ENCODE data around the gene HNRNPH2. TPM values are rescaled to one million over a fixed set of nuclear protein-coding genes. Genes with fewer than 3 reads are reported as not detected.

Gene HNRNPH2
- total and polyA plus RNA-seq, 10 of the 15 experiments (the other 5 are each of a cell fraction or from before 2014, with no cell fraction given), result 34.5 to 102 (median 61.4) TPM

GRCh38 chrX:101369687-101370086 lies 38.3 kb upstream of the HNRNPH2 start (continued):
- no peak for TF ChIP-seq USF2 (IDR thresholded peaks at IDR 0.05; ENCODE audit: borderline replicate concordance, low read depth, low read length)
- no peak for TF ChIP-seq SKIL (IDR thresholded peaks at IDR 0.05; ENCODE audit: low read depth, poor library complexity, severe bottlenecking)

GRCh38 chrX:101370888-101371504 lies 37.0 kb upstream of the HNRNPH2 start:
- ChIA-PET SMC1A (ENCODE audit: uncharacterized antibody, unreplicated experiment) (no interaction called here), CTCF (no interaction called here), RAD21 (ENCODE audit: unreplicated experiment) (no interaction called here), POLR2A (no interaction called here)
- DNase-seq (ENCODE audit: low read depth, low spot score), result no peak
- TF ChIP-seq CHD1 (IDR thresholded peaks at IDR 0.05; ENCODE audit: low read depth, low read length) (no peak), SPI1 (IDR thresholded peaks at IDR 0.05; ENCODE audit: borderline replicate concordance, insufficient read depth, low read depth, low read length) (peak; percentile 36; the same call in 1 of the 2 replicates)
- H3K27ac ChIP-seq (ENCODE audit: control insufficient read depth, insufficient read depth), result no peak overlapping the region; the same call in 1 of the 2 replicates
- no peaks in the 10 kb centered on the region; a peak in 1 of 4 replicates for H3K36me3 ChIP-seq (ENCODE audit: control insufficient read depth in 2 of 2, insufficient read depth in 2 of 2, low read length in 1 of 2)
- no peaks in the 10 kb centered on the region for H3K79me2 ChIP-seq (ENCODE audit: control insufficient read depth, insufficient read depth, low read length)
- intact Hi-C loops (cut with micrococcal nuclease; ENCODE audit: unreplicated experiment), result no loop called here
- no peak overlapping the region for H2AFZ ChIP-seq (ENCODE audit: control insufficient read depth, low read depth, low read length)
- peak; percentile 31; the same call in 1 of the 3 replicates for ATAC-seq
- no peak overlapping the region; the same call in 1 of the 2 replicates for H3K4me3 ChIP-seq
- H3K27me3 ChIP-seq (replicated peaks in 1 of 2; ENCODE audit: control insufficient read depth in 2 of 2, insufficient read depth in 2 of 2, low read length in 1 of 2), result no peaks in the 10 kb centered on the region
- no peak overlapping the region; the same call in 1 of the 2 replicates for H3K4me2 ChIP-seq (ENCODE audit: control insufficient read depth, insufficient read depth)
- H3K4me1 ChIP-seq (ENCODE audit: control insufficient read depth, insufficient read depth, low read length), result 0 out of 2 replicates have a peak, but pooled peaks cover 2% of the 10 kb centered on the region
- H4K20me1 ChIP-seq (ENCODE audit: control insufficient read depth, insufficient read depth), result no peaks in the 10 kb centered on the region
- WGBS (ENCODE audit: insufficient coverage, insufficient replicate concordance, low lambda C conversion rate, missing lambda C conversion rate), result 14% methylated on average over 3 of the region's 3 CpGs
- no TSS peak for BruUV-seq (replicated peaks)
- FAIRE-seq, result no peak
- in situ Hi-C loops (cut with MboI), result no loop called here
- no peak overlapping the region for H3K9ac ChIP-seq (ENCODE audit: control insufficient read depth, insufficient read depth, low read length)
- no peaks in the 10 kb centered on the region for H3K9me3 ChIP-seq (replicated peaks; ENCODE audit: control insufficient read depth, insufficient read depth, low read length)
